ENCODE measurements around the gene PGLYRP3. TPM values are rescaled to one million over a fixed set of nuclear protein-coding genes. Genes with fewer than 3 reads are reported as not detected.

Gene PGLYRP3
- 0.12 and 0.25 TPM in 2 replicates for polyA plus RNA-seq (2013)

GRCh38 chr1:153312570-153313186 is at the start of gene PGLYRP3:
Gene PGLYRP3, minus strand, starts transcription at chr1:153312952. Its CDS starts 2,287 bp downstream, at chr1:153310665.
- H3K4ac ChIP-seq (ENCODE audit: low read depth, low read length), result no peak within 1 kb of the TSS
- WGBS (ENCODE audit: extremely low coverage, insufficient coverage, insufficient read length), result no CpG with 5 or more reads among the region's 4 CpGs
- H3K79me2 ChIP-seq (ENCODE audit: control insufficient read depth, insufficient read depth, low read length, poor library complexity), result no peaks in the 10 kb centered on the region
- no peaks in the 10 kb centered on the region for H3K79me1 ChIP-seq (ENCODE audit: low read length)
- H3K27me3 ChIP-seq (ENCODE audit: insufficient read depth, low read length), result no peaks in the 10 kb centered on the region
- no peak within 1 kb of the TSS for H3K27ac ChIP-seq (ENCODE audit: low read depth, low read length)
- no peak within 1 kb of the TSS for H3K18ac ChIP-seq (ENCODE audit: low read length)
- H2BK120ac ChIP-seq (ENCODE audit: insufficient read depth, low read length, poor library complexity), result no peak within 1 kb of the TSS
- H3K4me2 ChIP-seq (ENCODE audit: low read length), result no peak within 1 kb of the TSS
- H2AK5ac ChIP-seq (ENCODE audit: low read length), result no peak within 1 kb of the TSS
- H3K9ac ChIP-seq (ENCODE audit: low read length), result no peak within 1 kb of the TSS
- no peak within 1 kb of the TSS for H2AFZ ChIP-seq (ENCODE audit: insufficient read depth, low read length, poor library complexity)
- no peaks in the 10 kb centered on the region for H3K9me3 ChIP-seq (ENCODE audit: insufficient read depth, low read depth, low read length)
- H2BK5ac ChIP-seq (ENCODE audit: low read depth, low read length, poor library complexity), result no peak within 1 kb of the TSS
- no peaks in the 10 kb centered on the region for H3K36me3 ChIP-seq (ENCODE audit: control insufficient read depth in 1 of 2, insufficient read depth in 2 of 2, low read length in 2 of 2)
- no peak within 1 kb of the TSS for H4K8ac ChIP-seq (ENCODE audit: low read depth, low read length)
- H3K4me3 ChIP-seq (ENCODE audit: low read depth, low read length), result no peak within 1 kb of the TSS
- no peak within 1 kb of the TSS for H3K23ac ChIP-seq (ENCODE audit: low read length)
- H3K4me1 ChIP-seq (ENCODE audit: control insufficient read depth in 1 of 2, insufficient read depth in 2 of 2, low read length in 2 of 2), result no peaks in the 10 kb centered on the region
- H4K91ac ChIP-seq (ENCODE audit: low read depth, low read length), result no peak within 1 kb of the TSS
- no peak for DNase-seq
- H2BK12ac ChIP-seq (ENCODE audit: low read length), result no peak within 1 kb of the TSS
- H3K14ac ChIP-seq (ENCODE audit: low read length), result no peak within 1 kb of the TSS
- no peak within 1 kb of the TSS for H4K12ac ChIP-seq (ENCODE audit: low read depth, low read length)

GRCh38 chr1:153362187-153362775 is 49.5 kb upstream of the PGLYRP3 start:
- no peak overlapping the region for H3K4me2 ChIP-seq (ENCODE audit: low read length)
- no peak overlapping the region for H2BK5ac ChIP-seq (ENCODE audit: low read depth, low read length, poor library complexity)
- no peak overlapping the region for H4K91ac ChIP-seq (ENCODE audit: low read depth, low read length)
- no peak overlapping the region for H2BK120ac ChIP-seq (ENCODE audit: insufficient read depth, low read length, poor library complexity)
- no peaks in the 10 kb centered on the region for H3K9me3 ChIP-seq (ENCODE audit: insufficient read depth, low read depth, low read length)
- H3K4me3 ChIP-seq (ENCODE audit: low read depth, low read length), result no peak overlapping the region
- no peak overlapping the region for H4K8ac ChIP-seq (ENCODE audit: low read depth, low read length)
- H3K27me3 ChIP-seq (ENCODE audit: insufficient read depth, low read length), result no peaks in the 10 kb centered on the region
- no peaks in the 10 kb centered on the region for H3K79me2 ChIP-seq (ENCODE audit: control insufficient read depth, insufficient read depth, low read length, poor library complexity)
- no peak overlapping the region for H3K18ac ChIP-seq (ENCODE audit: low read length)
- H3K4ac ChIP-seq (ENCODE audit: low read depth, low read length), result no peak overlapping the region
- H3K14ac ChIP-seq (ENCODE audit: low read length), result no peak overlapping the region
- H3K9ac ChIP-seq (ENCODE audit: low read length), result no peak overlapping the region
- peaks cover 1% of the 10 kb centered on the region for H3K79me1 ChIP-seq (ENCODE audit: low read length)
- H4K12ac ChIP-seq (ENCODE audit: low read depth, low read length), result no peak overlapping the region
- no peak overlapping the region for H2AFZ ChIP-seq (ENCODE audit: insufficient read depth, low read length, poor library complexity)
- no peak overlapping the region for H3K27ac ChIP-seq (ENCODE audit: low read depth, low read length)
- no peak for DNase-seq
- no peak overlapping the region for H3K23ac ChIP-seq (ENCODE audit: low read length)
- H2BK12ac ChIP-seq (ENCODE audit: low read length), result no peak overlapping the region
- H3K4me1 ChIP-seq (ENCODE audit: control insufficient read depth in 1 of 2, insufficient read depth in 2 of 2, low read length in 2 of 2), result peaks cover 24% of the 10 kb centered on the region in 2 experiments
- WGBS (ENCODE audit: extremely low coverage, insufficient coverage, insufficient read length), result no CpG with 5 or more reads among the region's 3 CpGs
- H2AK5ac ChIP-seq (ENCODE audit: low read length), result no peak overlapping the region
- no peaks in the 10 kb centered on the region for H3K36me3 ChIP-seq (ENCODE audit: control insufficient read depth in 1 of 2, insufficient read depth in 2 of 2, low read length in 2 of 2)

GRCh38 chr1:153361480-153362109 is 48.8 kb upstream of the PGLYRP3 start:
- no peak overlapping the region for H4K8ac ChIP-seq (ENCODE audit: low read depth, low read length)
- no peak overlapping the region for H3K23ac ChIP-seq (ENCODE audit: low read length)
- no peaks in the 10 kb centered on the region for H3K36me3 ChIP-seq (ENCODE audit: control insufficient read depth in 1 of 2, insufficient read depth in 2 of 2, low read length in 2 of 2)
- H3K27ac ChIP-seq (ENCODE audit: low read depth, low read length), result no peak overlapping the region
- H4K91ac ChIP-seq (ENCODE audit: low read depth, low read length), result no peak overlapping the region
- H3K79me2 ChIP-seq (ENCODE audit: control insufficient read depth, insufficient read depth, low read length, poor library complexity), result no peaks in the 10 kb centered on the region
- H3K4me2 ChIP-seq (ENCODE audit: low read length), result no peak overlapping the region
- peaks cover 1% of the 10 kb centered on the region for H3K79me1 ChIP-seq (ENCODE audit: low read length)
- H3K9me3 ChIP-seq (ENCODE audit: insufficient read depth, low read depth, low read length), result no peaks in the 10 kb centered on the region
- H3K4me3 ChIP-seq (ENCODE audit: low read depth, low read length), result no peak overlapping the region
- H2BK5ac ChIP-seq (ENCODE audit: low read depth, low read length, poor library complexity), result no peak overlapping the region
- no CpG with 5 or more reads among the region's 4 CpGs for WGBS (ENCODE audit: extremely low coverage, insufficient coverage, insufficient read length)
- no peak overlapping the region for H2BK120ac ChIP-seq (ENCODE audit: insufficient read depth, low read length, poor library complexity)
- DNase-seq, result no peak
- H2AFZ ChIP-seq (ENCODE audit: insufficient read depth, low read length, poor library complexity), result no peak overlapping the region
- no peak overlapping the region for H2AK5ac ChIP-seq (ENCODE audit: low read length)
- no peak overlapping the region for H3K14ac ChIP-seq (ENCODE audit: low read length)
- H2BK12ac ChIP-seq (ENCODE audit: low read length), result no peak overlapping the region
- no peak overlapping the region for H3K18ac ChIP-seq (ENCODE audit: low read length)
- H4K12ac ChIP-seq (ENCODE audit: low read depth, low read length), result no peak overlapping the region
- H3K4me1 ChIP-seq (ENCODE audit: control insufficient read depth in 1 of 2, insufficient read depth in 2 of 2, low read length in 2 of 2), result peaks cover 26 to 30% of the 10 kb centered on the region in 2 experiments
- H3K27me3 ChIP-seq (ENCODE audit: insufficient read depth, low read length), result no peaks in the 10 kb centered on the region
- no peak overlapping the region for H3K4ac ChIP-seq (ENCODE audit: low read depth, low read length)
- no peak overlapping the region for H3K9ac ChIP-seq (ENCODE audit: low read length)

- Histone ChIP-seq H3K79me1 (ENCODE audit: low read length) (peaks cover 1% of the 10 kb centered on the region), H4K91ac (ENCODE audit: low read depth, low read length) (no peak overlapping the region), H3K14ac (ENCODE audit: low read length) (no peak overlapping the region), H2BK120ac (ENCODE audit: insufficient read depth, low read length, poor library complexity) (no peak overlapping the region), H3K23ac (ENCODE audit: low read length) (no peak overlapping the region), H3K4me3 (ENCODE audit: low read depth, low read length) (no peak overlapping the region), H3K9me3 (ENCODE audit: insufficient read depth, low read depth, low read length) (no peaks in the 10 kb centered on the region), H3K4me1 (ENCODE audit: control insufficient read depth in 1 of 2, insufficient read depth in 2 of 2, low read length in 2 of 2) (peaks cover 26 to 30% of the 10 kb centered on the region in 2 experiments), H2AFZ (ENCODE audit: insufficient read depth, low read length, poor library complexity) (no peak overlapping the region), H3K27ac (ENCODE audit: low read depth, low read length) (no peak overlapping the region), H4K8ac (ENCODE audit: low read depth, low read length) (no peak overlapping the region), H2BK5ac (ENCODE audit: low read depth, low read length, poor library complexity) (no peak overlapping the region), H2AK5ac (ENCODE audit: low read length) (no peak overlapping the region), H3K4ac (ENCODE audit: low read depth, low read length) (no peak overlapping the region), H4K12ac (ENCODE audit: low read depth, low read length) (no peak overlapping the region), H3K4me2 (ENCODE audit: low read length) (no peak overlapping the region), H3K79me2 (ENCODE audit: control insufficient read depth, insufficient read depth, low read length, poor library complexity) (no peaks in the 10 kb centered on the region), H2BK12ac (ENCODE audit: low read length) (no peak overlapping the region), H3K9ac (ENCODE audit: low read length) (no peak overlapping the region), H3K18ac (ENCODE audit: low read length) (no peak overlapping the region), H3K27me3 (ENCODE audit: insufficient read depth, low read length) (no peaks in the 10 kb centered on the region), H3K36me3 (ENCODE audit: control insufficient read depth in 1 of 2, insufficient read depth in 2 of 2, low read length in 2 of 2) (no peaks in the 10 kb centered on the region)
- WGBS (ENCODE audit: extremely low coverage, insufficient coverage, insufficient read length), result no CpG with 5 or more reads among the region's 11 CpGs
- no peak for DNase-seq
Observed at GRCh38 chr1:153360592-153361479, 48.1 kb upstream of the PGLYRP3 start.
